Measurements from ENCODE around the gene RP9. TPM values are rescaled to one million over a fixed set of nuclear protein-coding genes. Genes with fewer than 3 reads are reported as not detected.
A peak's percentile ranks its signal among the peaks of the same experiment; 100 is the strongest.

RP9 gene
- total and polyA plus RNA-seq, 9 of the 15 experiments (the other 6 are each of a cell fraction or from before 2014, with no cell fraction given): 10.7 to 44.8 (median 33.4) TPM

GRCh38 chr7:33062023-33062781 lies 47.0 kb downstream of the RP9 start, which contains the start of gene NT5C3A:
TSS of gene NT5C3A (minus strand) at chr7:33062776. CDS start at chr7:33062705, 71 bp downstream.
- Histone ChIP-seq H3K27ac (ENCODE audit: extremely low read depth, low read depth, low read length) (peak within 1 kb of the TSS; percentile 94), H3K27me3 (ENCODE audit: control insufficient read depth in 2 of 2, insufficient read depth in 2 of 2, low read length in 2 of 2) (no peaks in the 10 kb centered on the region), H3K9me3 (replicated peaks; ENCODE audit: control insufficient read depth, insufficient read depth, low read depth, low read length) (no peaks in the 10 kb centered on the region; the same call in none of the 2 replicates), H3K9me1 (ENCODE audit: control insufficient read depth, insufficient read depth, low read length) (no peaks in the 10 kb centered on the region), H3K4me2 (ENCODE audit: insufficient read depth, low read length) (peak within 1 kb of the TSS; percentile 82), H3K9ac (ENCODE audit: insufficient read depth in 1 of 2, low read depth in 2 of 2, low read length in 2 of 2) (peak within 1 kb of the TSS; percentile 85 to 99), H3K4me1 (replicated peaks in 1 of 2; ENCODE audit: control insufficient read depth in 2 of 2, insufficient read depth in 2 of 2, low read length in 2 of 2) (peaks cover 7 to 20% of the 10 kb centered on the region in 2 experiments; a peak in 3 of 5 replicates), H2AFZ (ENCODE audit: low read depth, low read length) (peak within 1 kb of the TSS; percentile 100), H4K20me1 (replicated peaks; ENCODE audit: control insufficient read depth, insufficient read depth, low read length) (0 out of 2 replicates have a peak, but pooled peaks cover 9% of the 10 kb centered on the region), H3K36me3 (ENCODE audit: control insufficient read depth, insufficient read depth, low read length) (peaks cover 28% of the 10 kb centered on the region; the same call in 2 of the 3 replicates), H3K4me3 (peak within 1 kb of the TSS; percentile 90), H3K79me2 (ENCODE audit: control insufficient read depth, insufficient read depth, low read length) (peaks cover 54% of the 10 kb centered on the region)
- ChIA-PET CTCF (ENCODE audit: low intra/inter-chr PET ratio) (no interaction called here), POLR2A (interaction anchor here (0.6 to 3.0 kb wide), 16 partner anchors 9 to 588 kb away, joined by 3 to 33 read pairs (median 3); partner anchors contain the start of gene LSM5)
- ATAC-seq: peak; percentile 57
- BruUV-seq (replicated peaks): TSS peak; percentile 39
- intact Hi-C loops (cut with micrococcal nuclease): loop anchor here (5.0 to 10.0 kb wide), 3 partner anchors 105 to 567 kb away; partner anchors contain the start of genes AVL9, FKBP9 and LSM5
- 1% methylated on average over 54 of the region's 66 CpGs for WGBS (ENCODE audit: insufficient coverage, low coverage, missing lambda C conversion rate)
- peak; percentile 57 for FAIRE-seq
- in situ Hi-C loops (cut with MboI): no loop called here
- DNase-seq (ENCODE audit: extremely low read depth in 1 of 4, low spot score in 3 of 4): peak; percentile 53 to 68 (median 60)
- no peak for TF ChIP-seq HNRNPUL1 (IDR thresholded peaks at IDR 0.05; ENCODE audit: low read length)
- no peak for TF ChIP-seq ZNF274 (IDR thresholded peaks at IDR 0.05; ENCODE audit: borderline replicate concordance, low read depth, low read length)
- 0 out of 2 replicates have a peak, but pooled peaks have one; percentile 7 for TF ChIP-seq CTBP1 (IDR thresholded peaks at IDR 0.05; ENCODE audit: borderline replicate concordance)
- TF ChIP-seq SMAD2 (IDR thresholded peaks at IDR 0.05; ENCODE audit: low read depth, low read length): no peak
- no peak for TF ChIP-seq HOXB6 (CRISPR knock-in tag; IDR thresholded peaks at IDR 0.05; ENCODE audit: borderline replicate concordance)
- TF ChIP-seq, protein P1, sequence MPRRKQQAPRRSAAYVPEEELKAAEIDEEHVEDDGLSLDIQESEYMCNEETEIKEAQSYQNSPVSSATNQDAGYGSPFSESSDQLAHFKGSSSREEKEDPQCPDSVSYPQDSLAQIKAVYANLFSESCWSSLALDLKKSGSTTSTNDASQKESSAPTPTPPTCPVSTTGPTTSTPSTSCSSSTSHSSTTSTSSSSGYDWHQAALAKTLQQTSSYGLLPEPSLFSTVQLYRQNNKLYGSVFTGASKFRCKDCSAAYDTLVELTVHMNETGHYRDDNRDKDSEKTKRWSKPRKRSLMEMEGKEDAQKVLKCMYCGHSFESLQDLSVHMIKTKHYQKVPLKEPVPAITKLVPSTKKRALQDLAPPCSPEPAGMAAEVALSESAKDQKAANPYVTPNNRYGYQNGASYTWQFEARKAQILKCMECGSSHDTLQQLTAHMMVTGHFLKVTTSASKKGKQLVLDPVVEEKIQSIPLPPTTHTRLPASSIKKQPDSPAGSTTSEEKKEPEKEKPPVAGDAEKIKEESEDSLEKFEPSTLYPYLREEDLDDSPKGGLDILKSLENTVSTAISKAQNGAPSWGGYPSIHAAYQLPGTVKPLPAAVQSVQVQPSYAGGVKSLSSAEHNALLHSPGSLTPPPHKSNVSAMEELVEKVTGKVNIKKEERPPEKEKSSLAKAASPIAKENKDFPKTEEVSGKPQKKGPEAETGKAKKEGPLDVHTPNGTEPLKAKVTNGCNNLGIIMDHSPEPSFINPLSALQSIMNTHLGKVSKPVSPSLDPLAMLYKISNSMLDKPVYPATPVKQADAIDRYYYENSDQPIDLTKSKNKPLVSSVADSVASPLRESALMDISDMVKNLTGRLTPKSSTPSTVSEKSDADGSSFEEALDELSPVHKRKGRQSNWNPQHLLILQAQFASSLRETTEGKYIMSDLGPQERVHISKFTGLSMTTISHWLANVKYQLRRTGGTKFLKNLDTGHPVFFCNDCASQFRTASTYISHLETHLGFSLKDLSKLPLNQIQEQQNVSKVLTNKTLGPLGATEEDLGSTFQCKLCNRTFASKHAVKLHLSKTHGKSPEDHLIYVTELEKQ (CRISPR knock-in tag; IDR thresholded peaks at IDR 0.05): no peak
- TF ChIP-seq SP1 (CRISPR knock-in tag; IDR thresholded peaks at IDR 0.05): peak; percentile 69
- TF ChIP-seq, protein P2, sequence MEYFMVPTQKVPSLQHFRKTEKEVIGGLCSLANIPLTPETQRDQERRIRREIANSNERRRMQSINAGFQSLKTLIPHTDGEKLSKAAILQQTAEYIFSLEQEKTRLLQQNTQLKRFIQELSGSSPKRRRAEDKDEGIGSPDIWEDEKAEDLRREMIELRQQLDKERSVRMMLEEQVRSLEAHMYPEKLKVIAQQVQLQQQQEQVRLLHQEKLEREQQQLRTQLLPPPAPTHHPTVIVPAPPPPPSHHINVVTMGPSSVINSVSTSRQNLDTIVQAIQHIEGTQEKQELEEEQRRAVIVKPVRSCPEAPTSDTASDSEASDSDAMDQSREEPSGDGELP (CRISPR knock-in tag; IDR thresholded peaks at IDR 0.05; ENCODE audit: borderline replicate concordance): no peak; the same call in 1 of the 2 replicates
- peak; percentile 57; the same call in 1 of the 2 replicates for TF ChIP-seq CREM (IDR thresholded peaks at IDR 0.05; ENCODE audit: low read depth)
- TF ChIP-seq RNF219 (CRISPR knock-in tag; IDR thresholded peaks at IDR 0.05): no peak
